GM12873 (cell line): ENCODE results near the gene RASA3.

Experiments used
- TF ChIP-seq, protein P1 (sequence below): IDR thresholded peaks from 2 replicates; pipeline ENCODE4 v1.5.1; 2012; ENCODE audit warnings: low read depth, mild to moderate bottlenecking, moderate library complexity, low read length, control low read depth; ENCODE audit not compliant: insufficient read depth; ENCODE audit errors: missing control alignments

RASA3 gene

DNA sequence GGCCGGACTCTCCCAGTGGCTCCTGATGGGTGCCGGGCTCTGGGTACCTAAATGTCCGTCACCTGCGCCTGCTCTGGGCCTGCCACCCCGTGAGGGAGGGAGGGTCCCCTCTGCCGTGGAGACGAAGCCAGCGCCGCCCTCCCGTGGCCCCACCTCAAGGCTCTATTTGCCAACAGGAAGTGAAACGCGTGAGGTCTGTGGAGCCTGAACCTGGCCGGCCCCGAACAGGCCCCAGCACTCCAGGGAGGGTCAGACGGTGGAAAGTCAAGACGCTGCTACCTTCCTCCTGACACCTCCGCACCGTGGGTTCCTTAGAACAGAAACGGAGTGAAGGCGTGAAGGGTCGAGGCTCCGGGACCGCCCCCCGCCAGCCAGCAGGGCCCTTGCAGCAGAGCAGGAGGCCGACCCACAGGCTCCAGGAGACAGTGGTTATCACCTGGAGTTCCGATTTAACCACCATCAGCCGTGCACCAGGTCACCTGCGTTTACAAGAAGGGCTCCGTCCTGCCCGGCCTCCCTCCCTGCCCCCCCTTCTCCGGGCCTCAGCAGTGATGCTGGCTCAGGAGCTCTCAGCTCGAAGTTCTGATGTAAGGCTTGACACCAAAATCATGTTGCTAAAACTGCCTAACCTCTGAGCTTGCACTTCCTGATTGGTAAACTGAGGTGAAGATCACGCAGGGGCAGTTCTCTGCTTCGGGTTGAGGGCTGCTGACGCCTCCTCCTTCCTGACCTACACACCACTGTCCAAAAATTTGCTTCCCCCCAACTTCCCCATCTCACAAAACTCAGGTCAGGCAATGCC lies 107.6 kb downstream of the RASA3 start:
- TF ChIP-seq, protein P1, sequence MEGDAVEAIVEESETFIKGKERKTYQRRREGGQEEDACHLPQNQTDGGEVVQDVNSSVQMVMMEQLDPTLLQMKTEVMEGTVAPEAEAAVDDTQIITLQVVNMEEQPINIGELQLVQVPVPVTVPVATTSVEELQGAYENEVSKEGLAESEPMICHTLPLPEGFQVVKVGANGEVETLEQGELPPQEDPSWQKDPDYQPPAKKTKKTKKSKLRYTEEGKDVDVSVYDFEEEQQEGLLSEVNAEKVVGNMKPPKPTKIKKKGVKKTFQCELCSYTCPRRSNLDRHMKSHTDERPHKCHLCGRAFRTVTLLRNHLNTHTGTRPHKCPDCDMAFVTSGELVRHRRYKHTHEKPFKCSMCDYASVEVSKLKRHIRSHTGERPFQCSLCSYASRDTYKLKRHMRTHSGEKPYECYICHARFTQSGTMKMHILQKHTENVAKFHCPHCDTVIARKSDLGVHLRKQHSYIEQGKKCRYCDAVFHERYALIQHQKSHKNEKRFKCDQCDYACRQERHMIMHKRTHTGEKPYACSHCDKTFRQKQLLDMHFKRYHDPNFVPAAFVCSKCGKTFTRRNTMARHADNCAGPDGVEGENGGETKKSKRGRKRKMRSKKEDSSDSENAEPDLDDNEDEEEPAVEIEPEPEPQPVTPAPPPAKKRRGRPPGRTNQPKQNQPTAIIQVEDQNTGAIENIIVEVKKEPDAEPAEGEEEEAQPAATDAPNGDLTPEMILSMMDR, result no peak

DNA sequence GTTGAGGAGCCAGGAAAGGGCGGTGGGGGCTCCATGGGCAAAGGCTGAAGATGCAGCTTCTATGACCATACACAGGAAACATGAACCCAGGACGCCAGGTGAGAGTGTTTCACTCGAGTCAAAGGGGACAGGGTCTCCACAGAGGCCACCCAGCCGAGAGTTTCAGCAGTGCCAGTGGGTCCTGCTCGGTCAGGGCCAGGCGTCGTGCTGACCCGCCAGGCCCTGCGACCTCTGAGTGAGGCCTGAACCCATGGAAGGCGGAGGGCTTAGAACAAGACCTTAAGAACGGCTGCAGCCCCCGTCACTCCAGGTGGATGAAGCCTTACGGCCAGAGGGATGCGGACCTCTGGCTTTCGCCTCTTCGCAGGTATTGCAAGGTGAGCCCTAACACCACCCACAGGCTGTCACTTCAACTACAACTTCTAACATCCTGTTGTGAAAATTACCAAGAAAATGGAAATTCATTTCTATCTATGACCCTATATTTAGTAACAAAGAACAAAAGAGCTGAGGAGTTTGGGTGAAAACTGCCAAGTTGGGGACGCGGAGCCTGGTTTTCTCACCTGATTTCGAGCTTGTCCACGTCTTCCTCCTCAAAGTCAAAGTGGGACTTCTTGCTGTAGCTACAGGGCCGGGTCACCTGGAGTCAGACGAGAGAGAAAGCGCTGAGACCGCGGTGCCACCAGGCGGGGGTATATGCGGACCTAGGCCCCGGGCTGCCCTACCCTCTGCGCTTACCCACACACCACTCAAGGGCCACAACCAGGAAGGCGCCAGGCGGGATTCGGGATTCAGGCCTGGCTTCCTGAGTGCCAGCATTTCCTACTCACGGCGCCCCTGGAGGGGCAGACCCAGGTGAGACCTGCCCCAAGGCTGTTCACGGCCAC lies 108.5 kb downstream of the RASA3 start:
- TF ChIP-seq, protein P1, result no peak

DNA sequence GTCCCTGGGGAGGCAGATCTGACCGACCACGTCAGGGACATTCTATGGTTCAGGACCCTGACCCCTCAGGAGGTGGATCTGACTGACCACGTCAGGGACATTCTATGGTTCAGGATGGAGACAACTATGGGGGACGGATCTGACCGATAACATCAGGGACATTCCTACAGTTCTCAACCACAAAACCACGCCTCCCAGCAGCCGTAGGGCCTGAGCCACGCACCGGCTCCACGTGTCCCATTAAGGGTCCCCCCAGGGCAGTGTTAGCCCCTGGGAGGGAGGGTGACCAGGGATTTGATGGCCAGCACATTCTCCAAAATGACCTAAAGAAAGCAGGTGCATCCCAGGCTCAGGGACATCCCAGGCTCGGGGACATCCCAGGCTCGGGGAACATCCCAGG lies 109.5 kb downstream of the RASA3 start:
- TF ChIP-seq, protein P1, result no peak

DNA sequence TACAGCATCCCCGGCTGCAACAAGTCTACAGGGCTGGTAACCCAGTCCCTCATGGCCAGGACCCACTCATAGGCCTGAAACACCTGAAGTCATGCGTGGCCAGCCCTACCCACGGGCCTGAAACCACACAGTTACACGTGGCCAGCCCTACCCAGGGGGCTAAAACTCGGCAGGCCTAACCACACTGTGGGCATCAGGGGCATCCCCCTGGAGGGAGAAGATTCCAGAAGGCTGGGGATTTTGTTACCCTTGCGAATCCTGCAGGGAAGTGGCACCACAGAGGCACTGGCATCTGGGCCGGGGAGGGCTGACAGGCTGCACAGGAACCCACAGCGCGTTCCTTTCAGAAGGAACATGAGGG lies 110.1 kb downstream of the RASA3 start:
- TF ChIP-seq, protein P1, result no peak

DNA sequence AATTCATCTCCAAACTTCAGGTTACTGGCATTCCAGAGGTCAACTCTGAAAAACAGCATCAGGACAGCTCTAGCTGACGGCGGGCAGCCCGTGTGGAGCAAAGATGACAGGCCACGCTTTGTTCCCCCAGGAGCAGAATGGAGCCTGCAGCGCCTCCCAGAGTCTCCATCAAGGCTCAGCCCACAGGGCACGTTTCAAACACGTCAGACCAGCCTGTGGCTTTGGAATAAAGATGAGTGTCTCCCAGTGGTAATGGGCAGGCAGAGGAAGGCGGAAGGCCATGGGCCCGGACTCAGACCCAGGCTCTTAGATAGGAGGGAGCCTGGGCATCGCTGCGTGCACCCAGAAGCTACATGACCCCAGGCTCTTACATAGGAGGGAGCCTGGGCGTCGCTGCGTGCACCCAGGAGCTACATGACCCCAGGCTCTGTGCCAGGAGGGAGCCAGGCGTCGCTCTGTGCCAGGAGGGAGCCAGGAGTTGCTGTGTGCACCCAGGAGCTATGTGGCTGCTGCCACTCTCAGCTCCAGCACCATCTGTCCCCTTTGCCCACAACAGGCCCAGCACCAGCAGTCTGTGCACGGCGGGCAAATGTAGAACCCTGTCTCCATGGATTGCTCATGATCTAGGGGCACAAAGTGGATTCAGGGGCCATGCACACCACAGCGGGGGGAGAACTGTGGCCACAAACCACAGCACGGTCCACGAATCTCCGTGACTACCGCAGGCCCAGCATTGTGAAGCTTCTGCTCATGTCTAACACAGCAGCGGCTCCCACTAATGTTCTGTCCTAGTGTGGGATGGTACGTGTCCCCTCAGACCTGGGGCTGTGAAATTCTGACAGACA lies 110.7 kb downstream of the RASA3 start:
- TF ChIP-seq, protein P1, result no peak

DNA sequence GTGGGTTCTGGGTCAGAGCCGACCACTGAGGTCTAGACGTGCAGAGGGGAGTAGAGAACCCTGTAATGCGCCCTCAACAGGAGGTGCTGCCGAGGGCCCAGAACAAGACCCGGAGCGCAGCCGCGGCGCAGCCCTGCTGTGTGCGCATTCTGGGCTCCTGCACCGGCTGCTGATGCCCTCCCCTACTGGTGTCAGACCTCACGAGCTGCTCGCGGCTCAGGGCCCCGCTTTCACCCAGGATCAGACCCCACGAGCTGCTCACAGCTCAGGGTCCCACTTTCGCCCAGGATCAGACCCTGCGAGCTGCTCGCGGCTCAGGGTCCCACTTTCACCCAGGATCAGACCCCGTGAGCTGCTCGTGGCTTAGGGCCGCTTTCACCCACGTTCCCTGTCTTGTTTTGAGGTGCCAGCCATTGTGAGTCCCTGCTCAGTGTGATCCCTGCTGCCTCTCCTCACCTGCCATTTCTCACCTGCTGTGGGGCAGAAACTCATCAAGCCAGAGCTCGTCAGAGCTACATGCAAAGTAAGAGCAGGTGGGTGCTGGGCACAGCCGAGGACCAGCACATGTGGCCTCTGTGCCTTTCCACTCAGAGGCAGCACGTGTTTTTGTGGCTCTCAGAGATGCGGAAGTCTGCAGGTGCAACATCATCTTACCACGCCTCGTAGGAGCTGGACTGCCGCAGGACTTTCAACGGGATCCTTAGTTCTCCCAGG lies 111.5 kb downstream of the RASA3 start:
- TF ChIP-seq, protein P1, result no peak
